GM12891 (cell line): Measurements from ENCODE around the gene CDKN2D.
"Not testable (repeated sequence)": the region's sequence is repeated elsewhere in the genome, so short reads cannot be mapped to it uniquely, and the experiment has no call there.

Experiments
- PAX5 ChIP-seq: IDR thresholded peaks from 2 replicates; pipeline ENCODE4 v1.6.1; 2011; ENCODE audit warnings: low read length, moderate library complexity, mild to moderate bottlenecking; ENCODE audit not compliant: insufficient read depth, severe bottlenecking
- POLR2A ChIP-seq: IDR thresholded peaks from 2 replicates; pipeline ENCODE4 v1.6.1; 2011; ENCODE audit warnings: low read depth, low read length, control low read depth
- POLR2AphosphoS5 ChIP-seq: IDR thresholded peaks from 2 replicates; pipeline ENCODE4 v1.6.1; 2011; ENCODE audit warnings: low read depth, low read length, control low read depth
- POU2F2 ChIP-seq: IDR thresholded peaks from 2 replicates; pipeline ENCODE4 v1.6.1; 2011; ENCODE audit warnings: low read depth, mild to moderate bottlenecking, control low read depth, low read length, moderate library complexity
- SPI1 ChIP-seq: IDR thresholded peaks from 2 replicates; pipeline ENCODE4 v1.6.1; 2011; ENCODE audit warnings: low read depth, low read length, control low read depth
- TAF1 ChIP-seq: IDR thresholded peaks from 2 replicates; pipeline ENCODE4 v1.6.1; 2011; ENCODE audit warnings: low read depth, low read length, control low read depth

DNA sequence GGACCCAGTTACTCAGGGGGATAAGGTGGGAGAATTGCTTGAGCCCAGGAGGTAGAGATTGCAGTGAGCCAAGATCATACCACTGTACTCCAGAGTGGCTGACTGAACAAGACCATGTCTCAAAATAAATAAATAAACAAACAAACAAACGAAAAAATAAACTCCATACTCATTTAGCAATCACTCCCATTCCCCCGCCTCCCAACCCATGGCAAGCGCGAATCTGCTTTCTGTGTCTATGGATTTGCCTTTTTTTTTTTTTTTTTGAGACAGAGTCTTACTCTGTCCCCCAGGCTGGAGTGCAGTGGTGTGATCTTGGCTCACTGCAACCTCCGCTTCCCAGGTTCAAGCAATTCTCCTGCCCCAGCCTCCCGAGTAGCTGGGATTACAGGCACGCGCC is 41.9 kb downstream of the CDKN2D start:
- TF ChIP-seq SPI1, POLR2AphosphoS5, POLR2A, PAX5, TAF1, POU2F2: not testable (repeated sequence)
